Activated T-helper 2 cell treated with anti-CD3 and anti-CD28 coated beads, Interferon-gamma antibody, Interleukin-2, Interleukin-4, amounts not matched to agents 10 μg/mL and 5 μg/mL and 100 μg/mL, durations not matched to agents 14 hours and 24 hours and 36 hours (primary cell): Measurements from ENCODE around the gene EEF1E1. TPM values are rescaled to one million over a fixed set of nuclear protein-coding genes. Genes with fewer than 3 reads are reported as not detected.
"Not testable (repeated sequence)": the region's sequence is repeated elsewhere in the genome, so short reads cannot be mapped to it uniquely, and the experiment has no call there.

Source experiments
- DNase-seq: peaks from one replicate; pipeline ENCODE4 v3.0.0; 2021; ENCODE audit warnings: low spot score
- H3K27ac Mint-ChIP-seq: one replicate; pipeline ENCODE4 v1.8.0; 2021; ENCODE audit warnings: mixed read lengths
- H3K27me3 Mint-ChIP-seq: one replicate; pipeline ENCODE4 v1.8.0; 2021; ENCODE audit warnings: low read depth, mixed read lengths
- H3K36me3 Mint-ChIP-seq: one replicate; pipeline ENCODE4 v1.8.0; 2021; ENCODE audit warnings: low read depth, mixed read lengths
- H3K4me1 Mint-ChIP-seq: one replicate; pipeline ENCODE4 v1.8.0; 2021; ENCODE audit warnings: low read depth, mixed read lengths
- H3K4me3 Mint-ChIP-seq: one replicate; pipeline ENCODE4 v1.8.0; 2021; ENCODE audit warnings: low read depth, mild to moderate bottlenecking, moderate library complexity, mixed read lengths
- H3K9me3 Mint-ChIP-seq: one replicate; pipeline ENCODE4 v1.8.0; 2021; ENCODE audit warnings: mixed read lengths
- intact Hi-C: fragments of 100-400 bp; cut with micrococcal nuclease; formaldehyde crosslinking; loops from one replicate; pipeline ENCODE4 v1.15.1; 2023
- total RNA-seq: library from RNA; stranded (reverse); gene quantifications from 2 replicates; pipeline ENCODE4 v1.2.3, GENCODE V29; 2022

The EEF1E1 gene
- total RNA-seq, 1 donor from 2014 or later = 87.3 TPM

DNA sequence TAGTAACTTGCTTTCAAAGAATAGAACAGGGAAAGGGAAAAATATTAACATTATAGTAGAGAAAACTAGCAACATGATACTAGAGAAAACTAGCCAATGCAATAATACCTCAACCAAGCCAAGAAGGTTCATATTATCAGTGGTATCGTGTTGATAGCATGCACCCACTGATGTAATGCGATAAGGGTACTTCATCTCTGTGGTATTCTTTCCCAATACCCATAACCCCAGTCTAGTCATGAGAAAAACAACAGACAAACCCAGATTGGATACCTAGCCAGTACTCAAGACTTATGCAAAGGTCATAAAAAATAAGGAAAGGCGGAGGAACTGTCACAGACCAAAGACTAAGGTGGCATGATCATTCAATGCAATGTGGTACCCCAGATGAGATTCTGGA is 59.1 kb downstream of the EEF1E1 start:
- peaks cover 58% of the 10 kb centered on the region for H3K36me3 Mint-ChIP-seq
- intact Hi-C loops = no loop called here
- H3K9me3 Mint-ChIP-seq = peaks cover 6% of the 10 kb centered on the region
- peaks cover 2% of the 10 kb centered on the region for H3K4me1 Mint-ChIP-seq
- no peak overlapping the region for H3K4me3 Mint-ChIP-seq
- DNase-seq = no peak
- H3K27ac Mint-ChIP-seq = no peak overlapping the region
- no peaks in the 10 kb centered on the region for H3K27me3 Mint-ChIP-seq

DNA sequence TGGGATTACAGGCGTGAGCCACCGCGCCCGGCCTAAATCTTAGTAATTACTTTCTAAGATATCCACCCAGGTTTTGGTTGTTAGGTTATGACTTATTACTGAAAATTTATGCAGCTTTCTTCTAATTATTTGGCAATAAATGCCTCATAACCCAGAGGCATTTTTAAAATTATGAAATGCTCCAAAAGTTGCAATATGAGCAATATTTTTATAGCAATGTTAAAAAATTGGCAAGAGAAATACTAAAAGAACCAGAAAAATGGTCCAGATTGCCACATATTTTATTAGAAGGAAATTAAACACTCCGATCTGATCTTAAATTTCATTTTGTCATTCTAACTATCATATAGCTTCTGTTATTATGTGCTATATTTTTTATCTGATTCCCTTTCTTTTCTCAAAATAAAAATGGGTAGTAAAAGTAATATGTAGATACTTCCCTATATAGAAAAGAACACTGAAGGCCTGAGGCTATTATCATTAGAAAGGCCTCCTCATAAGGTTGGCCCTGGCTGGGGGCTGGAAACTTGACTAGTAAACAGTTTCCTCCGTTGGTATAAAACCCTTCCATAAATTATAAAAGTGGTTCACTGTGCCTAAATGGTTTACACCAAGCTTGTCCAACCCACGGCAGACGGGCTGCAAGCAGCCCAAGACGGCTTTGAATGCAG is 60.3 kb downstream of the EEF1E1 start:
- H3K4me3 Mint-ChIP-seq = no peak overlapping the region
- peaks cover 5% of the 10 kb centered on the region for H3K4me1 Mint-ChIP-seq
- no peaks in the 10 kb centered on the region for H3K27me3 Mint-ChIP-seq
- no peak for DNase-seq
- intact Hi-C loops = no loop called here
- peaks cover 6% of the 10 kb centered on the region for H3K9me3 Mint-ChIP-seq
- H3K27ac Mint-ChIP-seq = no peak overlapping the region
- peaks cover 52% of the 10 kb centered on the region for H3K36me3 Mint-ChIP-seq

DNA sequence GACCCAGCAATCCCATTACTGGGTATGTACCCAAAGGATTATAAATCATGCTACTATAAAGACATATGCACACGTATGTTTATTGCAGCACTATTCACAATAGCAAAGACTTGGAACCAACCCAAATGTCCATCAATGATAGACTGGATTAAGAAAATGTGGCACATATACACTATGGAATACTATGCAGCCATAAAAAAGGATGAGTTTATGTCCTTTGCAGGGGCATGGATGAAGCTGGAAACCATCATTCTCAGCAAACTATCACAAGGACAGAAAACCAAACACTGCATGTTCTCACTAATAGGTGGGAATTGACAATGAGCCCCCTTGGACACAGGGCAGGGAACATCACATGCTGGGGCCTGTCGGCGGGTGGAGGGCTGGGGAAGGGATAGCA is 68.2 kb downstream of the EEF1E1 start:
- Mint-ChIP-seq H3K36me3 (peaks cover 57% of the 10 kb centered on the region), H3K4me1 (peaks cover 13% of the 10 kb centered on the region), H3K9me3 (peaks cover 10% of the 10 kb centered on the region)
- intact Hi-C loops, DNase-seq, H3K27ac Mint-ChIP-seq, H3K4me3 Mint-ChIP-seq, H3K27me3 Mint-ChIP-seq: not testable (repeated sequence)

DNA sequence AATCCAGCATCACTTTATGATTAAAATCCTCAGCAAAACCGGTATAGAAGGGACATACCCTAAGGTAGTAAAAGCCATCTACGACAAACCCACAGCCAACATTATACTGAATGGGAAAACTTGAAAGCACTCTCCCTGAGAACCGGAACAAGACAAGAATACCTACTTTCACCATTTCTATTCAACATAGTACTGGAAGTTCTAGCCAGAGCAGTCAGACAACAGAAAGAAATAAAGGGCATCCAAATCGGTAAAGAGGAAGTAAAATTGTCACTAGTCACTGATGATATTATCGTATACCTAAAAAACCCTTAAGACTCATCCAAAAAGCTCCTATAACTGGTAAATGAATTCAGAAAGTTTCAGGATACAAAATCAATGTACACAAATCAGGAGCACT is 71.4 kb downstream of the EEF1E1 start:
- DNase-seq = no peak
- intact Hi-C loops = no loop called here
- peaks cover 21% of the 10 kb centered on the region for H3K4me1 Mint-ChIP-seq
- no peak overlapping the region for H3K4me3 Mint-ChIP-seq
- H3K27me3 Mint-ChIP-seq = no peaks in the 10 kb centered on the region
- H3K9me3 Mint-ChIP-seq = peaks cover 10% of the 10 kb centered on the region
- peaks cover 44% of the 10 kb centered on the region for H3K36me3 Mint-ChIP-seq
- no peak overlapping the region for H3K27ac Mint-ChIP-seq

Other genes starting within 250 kb of the EEF1E1 start
- 113 and 117 TPM in 2 replicates for gene TXNDC5, start 191.8 kb downstream of the EEF1E1 start, total RNA-seq
- gene BLOC1S5, start 38.2 kb downstream of the EEF1E1 start, total RNA-seq = 21.2 and 25.4 TPM in 2 replicates